IMR-90 (cell line): ENCODE data around the gene GNAI1.

ENCODE experiments used
- BHLHE40 ChIP-seq: fragments of 150-350 bp; IDR thresholded peaks from 2 replicates; pipeline ENCODE4 v1.6.1; 2016; ENCODE audit warnings: mild to moderate bottlenecking, low read depth, low read length
- CEBPB ChIP-seq: IDR thresholded peaks from 2 replicates; pipeline ENCODE4 v1.6.1; 2012; ENCODE audit warnings: low read depth, low read length, improper control_type of control experiment
- CHD1 ChIP-seq: IDR thresholded peaks from 2 replicates; pipeline ENCODE4 v1.6.1; 2012; ENCODE audit warnings: low read depth, low read length, improper control_type of control experiment
- MXI1 ChIP-seq: IDR thresholded peaks from 2 replicates; pipeline ENCODE4 v1.6.1; 2012; ENCODE audit warnings: low read depth, mild to moderate bottlenecking, low read length, moderate library complexity, borderline replicate concordance
- POLR2A ChIP-seq: IDR thresholded peaks from 2 replicates; pipeline ENCODE4 v1.6.1; 2012; ENCODE audit warnings: mild to moderate bottlenecking, low read depth, low read length
- RAD21 ChIP-seq: IDR thresholded peaks from 2 replicates; pipeline ENCODE4 v1.6.1; 2012; ENCODE audit warnings: low read length, improper control_type of control experiment
- RFX5 ChIP-seq: IDR thresholded peaks from 2 replicates; pipeline ENCODE4 v1.8.0; 2012; ENCODE audit warnings: low read depth, mild to moderate bottlenecking, low read length, moderate library complexity
- SMC3 ChIP-seq: fragments of 150-350 bp; IDR thresholded peaks from 2 replicates; pipeline ENCODE4 v1.6.1; 2016; ENCODE audit warnings: low read depth, mild to moderate bottlenecking, antibody characterized with exemption, low read length, moderate library complexity
- TF ChIP-seq, protein P1 (sequence below): conservative IDR thresholded peaks from 2 replicates; pipeline ENCODE4 v1.5.1; 2012; ENCODE audit warnings: mild to moderate bottlenecking, low read depth, low read length, improper control_type of control experiment
- TF ChIP-seq, protein P2 (sequence below): fragments of 150-350 bp; IDR thresholded peaks from 2 replicates; pipeline ENCODE4 v1.6.1; 2017; ENCODE audit warnings: mild to moderate bottlenecking, antibody characterized with exemption, low read length, low read depth

DNA sequence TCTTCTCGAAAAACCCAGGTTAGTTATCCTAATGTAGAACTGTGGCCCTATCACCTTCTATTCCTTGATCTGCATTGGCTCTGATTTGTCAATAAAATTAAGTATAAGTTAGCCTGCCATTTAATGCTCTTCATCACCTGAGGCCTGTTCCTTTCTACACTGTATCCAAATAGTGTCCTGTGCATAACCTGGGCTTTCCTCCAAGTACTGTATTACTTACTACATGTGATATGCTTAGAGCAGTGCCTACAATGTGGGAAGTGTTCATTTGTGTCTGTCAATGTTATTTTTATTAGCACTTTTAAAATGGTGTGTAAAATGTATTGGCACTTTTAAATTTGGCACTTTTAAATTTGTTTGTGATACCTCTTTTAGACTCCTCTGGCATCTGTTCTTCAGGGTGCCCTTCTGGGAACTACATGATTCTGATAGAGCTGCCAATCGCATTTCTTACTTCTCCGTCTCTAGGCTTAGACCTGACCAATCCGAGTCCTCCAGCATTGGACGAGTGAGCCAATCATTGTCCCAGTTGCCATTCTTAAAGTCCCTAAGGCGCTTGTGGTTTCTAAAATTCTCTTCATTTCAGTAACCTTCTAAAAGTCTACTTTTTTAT, 85.5 kb downstream of the GNAI1 start:
- TF ChIP-seq, protein P1, sequence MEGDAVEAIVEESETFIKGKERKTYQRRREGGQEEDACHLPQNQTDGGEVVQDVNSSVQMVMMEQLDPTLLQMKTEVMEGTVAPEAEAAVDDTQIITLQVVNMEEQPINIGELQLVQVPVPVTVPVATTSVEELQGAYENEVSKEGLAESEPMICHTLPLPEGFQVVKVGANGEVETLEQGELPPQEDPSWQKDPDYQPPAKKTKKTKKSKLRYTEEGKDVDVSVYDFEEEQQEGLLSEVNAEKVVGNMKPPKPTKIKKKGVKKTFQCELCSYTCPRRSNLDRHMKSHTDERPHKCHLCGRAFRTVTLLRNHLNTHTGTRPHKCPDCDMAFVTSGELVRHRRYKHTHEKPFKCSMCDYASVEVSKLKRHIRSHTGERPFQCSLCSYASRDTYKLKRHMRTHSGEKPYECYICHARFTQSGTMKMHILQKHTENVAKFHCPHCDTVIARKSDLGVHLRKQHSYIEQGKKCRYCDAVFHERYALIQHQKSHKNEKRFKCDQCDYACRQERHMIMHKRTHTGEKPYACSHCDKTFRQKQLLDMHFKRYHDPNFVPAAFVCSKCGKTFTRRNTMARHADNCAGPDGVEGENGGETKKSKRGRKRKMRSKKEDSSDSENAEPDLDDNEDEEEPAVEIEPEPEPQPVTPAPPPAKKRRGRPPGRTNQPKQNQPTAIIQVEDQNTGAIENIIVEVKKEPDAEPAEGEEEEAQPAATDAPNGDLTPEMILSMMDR = no peak
- TF ChIP-seq CHD1 (no peak), POLR2A (no peak), MXI1 (no peak), CEBPB (no peak), SMC3 (no peak), RFX5 (no peak), RAD21 (no peak), BHLHE40 (no peak)
- TF ChIP-seq, protein P2, sequence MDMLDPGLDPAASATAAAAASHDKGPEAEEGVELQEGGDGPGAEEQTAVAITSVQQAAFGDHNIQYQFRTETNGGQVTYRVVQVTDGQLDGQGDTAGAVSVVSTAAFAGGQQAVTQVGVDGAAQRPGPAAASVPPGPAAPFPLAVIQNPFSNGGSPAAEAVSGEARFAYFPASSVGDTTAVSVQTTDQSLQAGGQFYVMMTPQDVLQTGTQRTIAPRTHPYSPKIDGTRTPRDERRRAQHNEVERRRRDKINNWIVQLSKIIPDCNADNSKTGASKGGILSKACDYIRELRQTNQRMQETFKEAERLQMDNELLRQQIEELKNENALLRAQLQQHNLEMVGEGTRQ = no peak
